H1 (cell line): ENCODE measurements around the gene NEDD4L.

Source experiments
- EP300 ChIP-seq, 2 experiments: IDR thresholded peaks; 1 replicate in 1 of 2; 2 replicates in 1 of 2; pipeline ENCODE4 v1.6.1; 2011 to 2012; ENCODE audit warnings: low read depth in 2 of 2, low read length in 2 of 2, mild to moderate bottlenecking in 2 of 2, borderline replicate concordance in 1 of 2, inconsistent platforms in 1 of 2, moderate library complexity in 1 of 2
- GABPA ChIP-seq: IDR thresholded peaks from 2 replicates; pipeline ENCODE4 v1.6.1; 2011; ENCODE audit warnings: mild to moderate bottlenecking, low read length, moderate library complexity, borderline replicate concordance; ENCODE audit not compliant: insufficient read depth
- HDAC2 ChIP-seq, 2 experiments: fragments of 300-600 bp in 1 of 2; sonication (generic) in 1 of 2; IDR thresholded peaks; 2 replicates each; pipeline ENCODE4 v1.6.1; 2011 to 2012; ENCODE audit warnings: low read depth in 2 of 2, low read length in 2 of 2, mild to moderate bottlenecking in 2 of 2, moderate library complexity in 2 of 2, borderline replicate concordance in 1 of 2, inconsistent platforms in 1 of 2
- POLR2AphosphoS5 ChIP-seq: IDR thresholded peaks from 2 replicates; pipeline ENCODE4 v1.6.1; 2011; ENCODE audit warnings: low read depth, low read length
- RAD21 ChIP-seq, 2 experiments: IDR thresholded peaks in 1 of 2; conservative IDR thresholded peaks in 1 of 2; 2 replicates each; pipeline ENCODE4 v1.6.1; 2011; ENCODE audit warnings: low read depth in 2 of 2, low read length in 2 of 2, improper control_type of control experiment in 1 of 2, inconsistent platforms in 1 of 2, mild to moderate bottlenecking in 1 of 2, moderate library complexity in 1 of 2
- RFX5 ChIP-seq: IDR thresholded peaks from 2 replicates; pipeline ENCODE4 v1.6.1; 2011; ENCODE audit warnings: low read depth, low read length, improper control_type of control experiment, borderline replicate concordance
- RXRA ChIP-seq: IDR thresholded peaks from 2 replicates; pipeline ENCODE4 v1.6.1; 2011; ENCODE audit warnings: low read depth, mild to moderate bottlenecking, low read length, moderate library complexity; ENCODE audit not compliant: insufficient read depth
- TAF7 ChIP-seq: optimal IDR thresholded peaks from 2 replicates; pipeline ENCODE3; 2011; ENCODE audit warnings: low read depth, mild to moderate bottlenecking, inconsistent platforms, low read length, moderate library complexity, borderline replicate concordance
- YY1 ChIP-seq: IDR thresholded peaks from 2 replicates; pipeline ENCODE4 v1.6.1; 2011; ENCODE audit warnings: low read depth, mild to moderate bottlenecking, low read length
- TF ChIP-seq, protein P1 (sequence below), 3 experiments: IDR thresholded peaks; 1 replicate in 2 of 3; 2 replicates in 1 of 3; pipeline versions ENCODE4 v1.5.1 to v1.6.1; 2011; ENCODE audit warnings: low read length in 3 of 3, mild to moderate bottlenecking in 3 of 3, inconsistent platforms in 2 of 3, low read depth in 1 of 3, moderate library complexity in 1 of 3; ENCODE audit not compliant: insufficient read depth in 1 of 3; ENCODE audit errors: control extremely low read depth in 1 of 3
- TF ChIP-seq, protein P2 (sequence below): IDR thresholded peaks from 2 replicates; pipeline ENCODE4 v1.6.1; 2011; ENCODE audit warnings: low read depth, mild to moderate bottlenecking, low read length; ENCODE audit not compliant: insufficient read depth

DNA sequence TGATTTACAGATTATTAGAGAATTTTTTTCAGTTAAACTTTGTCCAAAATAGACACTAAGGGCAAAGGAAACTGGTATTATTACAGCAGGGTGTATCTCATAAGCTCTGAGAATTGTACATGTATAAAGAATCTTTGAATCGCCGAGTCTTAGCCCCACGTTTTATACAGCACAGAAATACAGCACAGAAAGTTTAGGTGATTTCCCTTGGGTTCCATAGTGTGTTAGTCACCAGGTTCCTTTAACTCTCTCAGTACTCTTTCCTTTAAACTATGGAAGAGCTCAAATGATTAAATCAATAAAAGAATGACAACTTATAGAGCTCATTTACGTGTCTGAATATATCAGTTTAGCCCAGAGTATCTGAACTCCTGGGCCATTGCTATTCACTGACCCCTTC is 256.8 kb downstream of the NEDD4L start:
- TF ChIP-seq HDAC2 (IDR thresholded peaks at IDR 0.05; ENCODE audit: borderline replicate concordance in 1 of 2, low read depth in 2 of 2, low read length in 2 of 2): no peak
- no peak for TF ChIP-seq RAD21 (IDR thresholded peaks at IDR 0.05 in 1 of 2, conservative IDR thresholded peaks at IDR 0.05 in 1 of 2; ENCODE audit: low read depth in 2 of 2, low read length in 2 of 2)
- no peak for TF ChIP-seq GABPA
- TF ChIP-seq, protein P1, sequence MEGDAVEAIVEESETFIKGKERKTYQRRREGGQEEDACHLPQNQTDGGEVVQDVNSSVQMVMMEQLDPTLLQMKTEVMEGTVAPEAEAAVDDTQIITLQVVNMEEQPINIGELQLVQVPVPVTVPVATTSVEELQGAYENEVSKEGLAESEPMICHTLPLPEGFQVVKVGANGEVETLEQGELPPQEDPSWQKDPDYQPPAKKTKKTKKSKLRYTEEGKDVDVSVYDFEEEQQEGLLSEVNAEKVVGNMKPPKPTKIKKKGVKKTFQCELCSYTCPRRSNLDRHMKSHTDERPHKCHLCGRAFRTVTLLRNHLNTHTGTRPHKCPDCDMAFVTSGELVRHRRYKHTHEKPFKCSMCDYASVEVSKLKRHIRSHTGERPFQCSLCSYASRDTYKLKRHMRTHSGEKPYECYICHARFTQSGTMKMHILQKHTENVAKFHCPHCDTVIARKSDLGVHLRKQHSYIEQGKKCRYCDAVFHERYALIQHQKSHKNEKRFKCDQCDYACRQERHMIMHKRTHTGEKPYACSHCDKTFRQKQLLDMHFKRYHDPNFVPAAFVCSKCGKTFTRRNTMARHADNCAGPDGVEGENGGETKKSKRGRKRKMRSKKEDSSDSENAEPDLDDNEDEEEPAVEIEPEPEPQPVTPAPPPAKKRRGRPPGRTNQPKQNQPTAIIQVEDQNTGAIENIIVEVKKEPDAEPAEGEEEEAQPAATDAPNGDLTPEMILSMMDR (IDR thresholded peaks at IDR 0.05; ENCODE audit: control extremely low read depth in 1 of 3, insufficient read depth in 1 of 3, low read depth in 1 of 3, low read length in 3 of 3): no peak
- no peak for TF ChIP-seq YY1
- TF ChIP-seq RFX5: no peak
- TF ChIP-seq POLR2AphosphoS5: no peak
- TF ChIP-seq, protein P2, sequence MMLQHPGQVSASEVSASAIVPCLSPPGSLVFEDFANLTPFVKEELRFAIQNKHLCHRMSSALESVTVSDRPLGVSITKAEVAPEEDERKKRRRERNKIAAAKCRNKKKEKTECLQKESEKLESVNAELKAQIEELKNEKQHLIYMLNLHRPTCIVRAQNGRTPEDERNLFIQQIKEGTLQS: no peak
- TF ChIP-seq TAF7: no peak
- TF ChIP-seq EP300 (IDR thresholded peaks at IDR 0.05; ENCODE audit: borderline replicate concordance in 1 of 2, low read depth in 2 of 2, low read length in 2 of 2): no peak
- no peak for TF ChIP-seq RXRA
